ENCODE measurements around the gene CLDN22.

CLDN22 gene

DNA sequence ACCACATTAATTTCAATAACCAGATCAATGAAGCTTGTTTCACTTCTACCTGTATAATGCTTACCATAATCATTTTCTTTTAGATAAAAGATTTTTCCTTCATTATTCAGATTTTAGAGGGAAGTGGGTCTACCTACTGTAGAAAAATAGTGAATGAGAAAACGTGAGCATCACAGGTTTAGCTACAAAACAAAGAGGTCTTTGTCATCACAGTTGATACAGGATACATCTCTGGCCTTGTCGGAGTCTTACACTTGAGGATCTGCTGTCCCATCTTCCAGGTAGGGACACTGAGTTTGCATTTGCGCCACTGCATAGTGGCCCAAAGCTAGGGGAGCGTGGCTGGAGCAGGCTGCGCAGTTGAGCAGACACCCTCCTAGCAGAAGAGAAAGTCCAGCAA is 1.4 kb upstream of the CLDN22 start:
- TF ChIP-seq TOX (CRISPR knock-in tag; IDR thresholded peaks at IDR 0.05; ENCODE audit: borderline replicate concordance) (no peak), SNAI2 (CRISPR knock-in tag; IDR thresholded peaks at IDR 0.05) (no peak), GLIS3 (CRISPR knock-in tag; IDR thresholded peaks at IDR 0.05) (no peak), OSR1 (CRISPR knock-in tag; IDR thresholded peaks at IDR 0.05) (no peak), ESRRG (CRISPR knock-in tag; IDR thresholded peaks at IDR 0.05) (no peak), ARNTL (CRISPR knock-in tag; IDR thresholded peaks at IDR 0.05; ENCODE audit: borderline replicate concordance, low read depth) (no peak), CSDC2 (CRISPR knock-in tag; IDR thresholded peaks at IDR 0.05) (no peak), ZNF70 (CRISPR knock-in tag; IDR thresholded peaks at IDR 0.05) (no peak), BACH2 (CRISPR knock-in tag; IDR thresholded peaks at IDR 0.05; ENCODE audit: borderline replicate concordance) (no peak)
- TF ChIP-seq, protein P1, sequence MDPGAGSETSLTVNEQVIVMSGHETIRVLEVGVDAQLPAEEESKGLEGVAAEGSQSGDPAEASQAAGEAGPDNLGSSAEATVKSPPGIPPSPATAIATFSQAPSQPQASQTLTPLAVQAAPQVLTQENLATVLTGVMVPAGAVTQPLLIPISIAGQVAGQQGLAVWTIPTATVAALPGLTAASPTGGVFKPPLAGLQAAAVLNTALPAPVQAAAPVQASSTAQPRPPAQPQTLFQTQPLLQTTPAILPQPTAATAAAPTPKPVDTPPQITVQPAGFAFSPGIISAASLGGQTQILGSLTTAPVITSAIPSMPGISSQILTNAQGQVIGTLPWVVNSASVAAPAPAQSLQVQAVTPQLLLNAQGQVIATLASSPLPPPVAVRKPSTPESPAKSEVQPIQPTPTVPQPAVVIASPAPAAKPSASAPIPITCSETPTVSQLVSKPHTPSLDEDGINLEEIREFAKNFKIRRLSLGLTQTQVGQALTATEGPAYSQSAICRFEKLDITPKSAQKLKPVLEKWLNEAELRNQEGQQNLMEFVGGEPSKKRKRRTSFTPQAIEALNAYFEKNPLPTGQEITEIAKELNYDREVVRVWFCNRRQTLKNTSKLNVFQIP (CRISPR knock-in tag; IDR thresholded peaks at IDR 0.05; ENCODE audit: borderline replicate concordance, low read depth) = no peak
- TF ChIP-seq, protein P2, sequence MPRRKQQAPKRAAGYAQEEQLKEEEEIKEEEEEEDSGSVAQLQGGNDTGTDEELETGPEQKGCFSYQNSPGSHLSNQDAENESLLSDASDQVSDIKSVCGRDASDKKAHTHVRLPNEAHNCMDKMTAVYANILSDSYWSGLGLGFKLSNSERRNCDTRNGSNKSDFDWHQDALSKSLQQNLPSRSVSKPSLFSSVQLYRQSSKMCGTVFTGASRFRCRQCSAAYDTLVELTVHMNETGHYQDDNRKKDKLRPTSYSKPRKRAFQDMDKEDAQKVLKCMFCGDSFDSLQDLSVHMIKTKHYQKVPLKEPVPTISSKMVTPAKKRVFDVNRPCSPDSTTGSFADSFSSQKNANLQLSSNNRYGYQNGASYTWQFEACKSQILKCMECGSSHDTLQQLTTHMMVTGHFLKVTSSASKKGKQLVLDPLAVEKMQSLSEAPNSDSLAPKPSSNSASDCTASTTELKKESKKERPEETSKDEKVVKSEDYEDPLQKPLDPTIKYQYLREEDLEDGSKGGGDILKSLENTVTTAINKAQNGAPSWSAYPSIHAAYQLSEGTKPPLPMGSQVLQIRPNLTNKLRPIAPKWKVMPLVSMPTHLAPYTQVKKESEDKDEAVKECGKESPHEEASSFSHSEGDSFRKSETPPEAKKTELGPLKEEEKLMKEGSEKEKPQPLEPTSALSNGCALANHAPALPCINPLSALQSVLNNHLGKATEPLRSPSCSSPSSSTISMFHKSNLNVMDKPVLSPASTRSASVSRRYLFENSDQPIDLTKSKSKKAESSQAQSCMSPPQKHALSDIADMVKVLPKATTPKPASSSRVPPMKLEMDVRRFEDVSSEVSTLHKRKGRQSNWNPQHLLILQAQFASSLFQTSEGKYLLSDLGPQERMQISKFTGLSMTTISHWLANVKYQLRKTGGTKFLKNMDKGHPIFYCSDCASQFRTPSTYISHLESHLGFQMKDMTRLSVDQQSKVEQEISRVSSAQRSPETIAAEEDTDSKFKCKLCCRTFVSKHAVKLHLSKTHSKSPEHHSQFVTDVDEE (CRISPR knock-in tag; IDR thresholded peaks at IDR 0.05) = no peak
- TF ChIP-seq, protein P3, sequence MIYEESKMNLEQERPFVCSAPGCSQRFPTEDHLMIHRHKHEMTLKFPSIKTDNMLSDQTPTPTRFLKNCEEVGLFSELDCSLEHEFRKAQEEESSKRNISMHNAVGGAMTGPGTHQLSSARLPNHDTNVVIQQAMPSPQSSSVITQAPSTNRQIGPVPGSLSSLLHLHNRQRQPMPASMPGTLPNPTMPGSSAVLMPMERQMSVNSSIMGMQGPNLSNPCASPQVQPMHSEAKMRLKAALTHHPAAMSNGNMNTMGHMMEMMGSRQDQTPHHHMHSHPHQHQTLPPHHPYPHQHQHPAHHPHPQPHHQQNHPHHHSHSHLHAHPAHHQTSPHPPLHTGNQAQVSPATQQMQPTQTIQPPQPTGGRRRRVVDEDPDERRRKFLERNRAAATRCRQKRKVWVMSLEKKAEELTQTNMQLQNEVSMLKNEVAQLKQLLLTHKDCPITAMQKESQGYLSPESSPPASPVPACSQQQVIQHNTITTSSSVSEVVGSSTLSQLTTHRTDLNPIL (CRISPR knock-in tag; IDR thresholded peaks at IDR 0.05; ENCODE audit: low read depth) = no peak
- ATAC-seq = no peak

GRCh38 chr4:183321079-183321478 is 1.0 kb upstream of the CLDN22 start:
- ATAC-seq = no peak

DNA sequence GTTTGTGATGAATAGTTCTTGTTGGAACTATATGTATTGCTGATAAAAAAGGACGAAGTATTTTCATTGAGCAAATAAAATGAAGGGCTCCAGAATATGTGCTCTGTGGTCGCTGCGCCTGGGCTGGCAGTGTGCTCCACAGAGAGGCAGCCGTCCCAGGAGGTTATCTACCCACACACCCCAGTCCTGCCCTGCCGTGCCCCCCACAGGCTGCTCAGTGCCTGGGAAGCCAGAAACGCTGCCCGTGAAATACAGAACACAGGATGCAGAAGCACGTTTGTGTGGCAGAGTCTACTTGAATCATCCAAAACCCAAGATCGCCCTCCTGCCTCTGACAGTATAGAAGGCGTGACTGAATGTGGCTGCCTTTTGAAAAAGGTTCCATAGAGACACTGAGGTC is 1.4 kb downstream of the CLDN22 start:
- no peak for TF ChIP-seq PPARA (CRISPR knock-in tag; IDR thresholded peaks at IDR 0.05; ENCODE audit: borderline replicate concordance)
- TF ChIP-seq PATZ1 (CRISPR knock-in tag; IDR thresholded peaks at IDR 0.05; ENCODE audit: borderline replicate concordance) = no peak
- TF ChIP-seq, protein P1 (CRISPR knock-in tag; IDR thresholded peaks at IDR 0.05; ENCODE audit: borderline replicate concordance, low read depth) = no peak
- TF ChIP-seq, protein P3 (CRISPR knock-in tag; IDR thresholded peaks at IDR 0.05; ENCODE audit: low read depth) = no peak
- TF ChIP-seq TOX (CRISPR knock-in tag; IDR thresholded peaks at IDR 0.05; ENCODE audit: borderline replicate concordance) = no peak
- no peak for TF ChIP-seq ZNF70 (CRISPR knock-in tag; IDR thresholded peaks at IDR 0.05)
- TF ChIP-seq RARB (CRISPR knock-in tag; IDR thresholded peaks at IDR 0.05) = no peak
- ATAC-seq = no peak

More at GRCh38 chr4:183321079-183321478, 1.0 kb upstream of the CLDN22 start:
- no peak for TF ChIP-seq PPARA (CRISPR knock-in tag; IDR thresholded peaks at IDR 0.05; ENCODE audit: borderline replicate concordance)
- no peak for TF ChIP-seq GLIS3 (CRISPR knock-in tag; IDR thresholded peaks at IDR 0.05)
- no peak for TF ChIP-seq TCF4 (CRISPR knock-in tag; IDR thresholded peaks at IDR 0.05; ENCODE audit: borderline replicate concordance)
- TF ChIP-seq BACH2 (CRISPR knock-in tag; IDR thresholded peaks at IDR 0.05; ENCODE audit: borderline replicate concordance) = no peak
- TF ChIP-seq, protein P4, sequence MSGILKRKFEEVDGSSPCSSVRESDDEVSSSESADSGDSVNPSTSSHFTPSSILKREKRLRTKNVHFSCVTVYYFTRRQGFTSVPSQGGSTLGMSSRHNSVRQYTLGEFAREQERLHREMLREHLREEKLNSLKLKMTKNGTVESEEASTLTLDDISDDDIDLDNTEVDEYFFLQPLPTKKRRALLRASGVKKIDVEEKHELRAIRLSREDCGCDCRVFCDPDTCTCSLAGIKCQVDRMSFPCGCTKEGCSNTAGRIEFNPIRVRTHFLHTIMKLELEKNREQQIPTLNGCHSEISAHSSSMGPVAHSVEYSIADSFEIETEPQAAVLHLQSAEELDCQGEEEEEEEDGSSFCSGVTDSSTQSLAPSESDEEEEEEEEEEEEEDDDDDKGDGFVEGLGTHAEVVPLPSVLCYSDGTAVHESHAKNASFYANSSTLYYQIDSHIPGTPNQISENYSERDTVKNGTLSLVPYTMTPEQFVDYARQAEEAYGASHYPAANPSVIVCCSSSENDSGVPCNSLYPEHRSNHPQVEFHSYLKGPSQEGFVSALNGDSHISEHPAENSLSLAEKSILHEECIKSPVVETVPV (CRISPR knock-in tag; IDR thresholded peaks at IDR 0.05) = no peak
- TF ChIP-seq ESRRG (CRISPR knock-in tag; IDR thresholded peaks at IDR 0.05) = no peak
- no peak for TF ChIP-seq SNAI2 (CRISPR knock-in tag; IDR thresholded peaks at IDR 0.05)
- TF ChIP-seq CSDC2 (CRISPR knock-in tag; IDR thresholded peaks at IDR 0.05) = no peak
- TF ChIP-seq ISL1 (CRISPR knock-in tag; IDR thresholded peaks at IDR 0.05) = no peak
- no peak for TF ChIP-seq TOX (CRISPR knock-in tag; IDR thresholded peaks at IDR 0.05; ENCODE audit: borderline replicate concordance)
- TF ChIP-seq PATZ1 (CRISPR knock-in tag; IDR thresholded peaks at IDR 0.05; ENCODE audit: borderline replicate concordance) = no peak
- no peak for TF ChIP-seq ZC3H10 (CRISPR knock-in tag; IDR thresholded peaks at IDR 0.05)
- TF ChIP-seq ZNF565 (CRISPR knock-in tag; conservative IDR thresholded peaks at IDR 0.05; ENCODE audit: low read depth) = no peak
- TF ChIP-seq ZFP3 (CRISPR knock-in tag; IDR thresholded peaks at IDR 0.05) = no peak
- no peak for TF ChIP-seq ZNF70 (CRISPR knock-in tag; IDR thresholded peaks at IDR 0.05)
